SK-N-SH (cell line): ENCODE results near the gene TMEM63B. TPM values are rescaled to one million over a fixed set of nuclear protein-coding genes. Genes with fewer than 3 reads are reported as not detected.

ENCODE experiments used
- CTCF ChIA-PET: fragments of 300-600, 350-600 bp; formaldehyde crosslinking; extraction: SDS; loops from one replicate; lab custom pipeline; 2021; lab: Yijun Ruan, JAX
- POLR2A ChIA-PET: fragments of 350-600 bp; sonication (Branson Sonifier 250); formaldehyde crosslinking; extraction: SDS; loops from one replicate; lab custom pipeline; 2020; ENCODE audit warnings: antibody characterized with exemption, inconsistent platforms; lab: Yijun Ruan, JAX
- DNase-seq: peaks from one replicate; pipeline ENCODE4 v3.0.0; 2012
- H2AFZ ChIP-seq: fragments of 200-600 bp; sonication (generic); 2 replicates; pipeline ENCODE4 v1.8.1; 2016; ENCODE audit warnings: antibody characterized with exemption, mild to moderate bottlenecking, low read depth
- H3F3A ChIP-seq: fragments of 200-600 bp; sonication (generic); replicated peaks from 2 replicates; pipeline ENCODE3; 2016; ENCODE audit warnings: antibody characterized with exemption, mild to moderate bottlenecking; ENCODE audit not compliant: insufficient read depth
- H3K27ac ChIP-seq, 2 experiments: fragments of 200-500 bp in 1 of 2; fragments of 200-600 bp in 1 of 2; sonication (Bioruptor generic) in 1 of 2; sonication (generic), shearing (Covaris generic) in 1 of 2; 2 replicates each; pipeline versions ENCODE4 v1.5.1 to v1.6.1; 2014 to 2016; ENCODE audit warnings: low read depth in 2 of 2, inconsistent platforms in 1 of 2, low read length in 1 of 2, mild to moderate bottlenecking in 1 of 2, mixed read lengths in 1 of 2
- H3K27me3 ChIP-seq: fragments of 200-600 bp; sonication (generic), shearing (Covaris generic); 2 replicates; pipeline ENCODE4 v1.6.1; 2016; ENCODE audit warnings: mixed run types; ENCODE audit not compliant: insufficient read depth
- H3K36me3 ChIP-seq, 2 experiments: fragments of 200-500 bp in 1 of 2; fragments of 200-600 bp in 1 of 2; sonication (Bioruptor generic) in 1 of 2; sonication (generic) in 1 of 2; replicated peaks in 1 of 2; 2 replicates each; pipeline versions ENCODE3 to v1.5.1; 2014 to 2016; ENCODE audit warnings: low read length in 1 of 2, mild to moderate bottlenecking in 1 of 2; ENCODE audit not compliant: insufficient read depth in 2 of 2, control insufficient read depth in 1 of 2
- H3K4me1 ChIP-seq, 2 experiments: fragments of 200-500 bp in 1 of 2; fragments of 200-600 bp in 1 of 2; sonication (Bioruptor generic) in 1 of 2; sonication (generic), shearing (Covaris generic) in 1 of 2; 2 replicates each; pipeline versions ENCODE4 v1.5.1 to v1.6.1; 2014 to 2016; ENCODE audit warnings: low read depth in 1 of 2, low read length in 1 of 2, mixed run types in 1 of 2; ENCODE audit not compliant: insufficient read depth in 2 of 2, control insufficient read depth in 1 of 2
- H3K4me2 ChIP-seq: fragments of 200-600 bp; sonication (generic), shearing (Covaris generic); 2 replicates; pipeline ENCODE4 v1.6.1; 2017; ENCODE audit warnings: mixed run types
- H3K4me3 ChIP-seq, 2 experiments: fragments of 200-500 bp in 1 of 2; fragments of 200-600 bp in 1 of 2; sonication (Bioruptor generic) in 1 of 2; sonication (generic), shearing (Covaris generic) in 1 of 2; 2 replicates each; pipeline versions ENCODE4 v1.5.1 to v1.8.1; 2014 to 2016; ENCODE audit warnings: low read depth in 2 of 2, inconsistent platforms in 1 of 2, low read length in 1 of 2, mild to moderate bottlenecking in 1 of 2, mixed read lengths in 1 of 2, moderate library complexity in 1 of 2
- H3K79me2 ChIP-seq: fragments of 200-600 bp; sonication (generic); 2 replicates; pipeline ENCODE4 v1.8.1; 2017; ENCODE audit warnings: mild to moderate bottlenecking; ENCODE audit not compliant: insufficient read depth
- H3K9ac ChIP-seq: fragments of 200-600 bp; sonication (generic); 2 replicates; pipeline ENCODE4 v1.6.1; 2017; ENCODE audit warnings: mixed run types
- H3K9me2 ChIP-seq: fragments of 200-600 bp; sonication (generic); 2 replicates; pipeline ENCODE4 v1.6.1; 2017; ENCODE audit warnings: mixed run types
- H3K9me3 ChIP-seq: fragments of 200-600 bp; sonication (generic); 2 replicates; pipeline ENCODE4 v1.6.1; 2017; ENCODE audit warnings: mixed run types, mild to moderate bottlenecking, moderate library complexity
- H4K20me1 ChIP-seq: fragments of 200-600 bp; sonication (generic); 2 replicates; pipeline ENCODE4 v1.6.1; 2017; ENCODE audit warnings: mild to moderate bottlenecking, mixed run types; ENCODE audit not compliant: insufficient read depth
- EP300 ChIP-seq, 2 experiments: IDR thresholded peaks; 2 replicates each; pipeline versions ENCODE4 v1.4.0 to v1.6.1; 2012; ENCODE audit warnings: borderline replicate concordance in 1 of 2, low read depth in 1 of 2, low read length in 1 of 2
- EZH2phosphoT487 ChIP-seq: fragments of 200-600 bp; sonication (generic); IDR thresholded peaks from 2 replicates; pipeline ENCODE4 v1.6.1; 2017; ENCODE audit warnings: low read depth, mixed run types, mild to moderate bottlenecking, antibody characterized with exemption, moderate library complexity, borderline replicate concordance
- FOXJ3 ChIP-seq: sonication (generic); formaldehyde crosslinking; IDR thresholded peaks from 2 replicates; pipeline ENCODE4 v1.5.1; 2020; ENCODE audit warnings: mild to moderate bottlenecking, missing genetic modification reagents
- FOXM1 ChIP-seq: IDR thresholded peaks from 2 replicates; pipeline ENCODE4 v1.4.0; 2012; ENCODE audit warnings: low read depth, mild to moderate bottlenecking
- GABPA ChIP-seq: IDR thresholded peaks from 2 replicates; pipeline ENCODE4 v1.4.0; 2012; ENCODE audit warnings: low read depth, mild to moderate bottlenecking
- IRF3 ChIP-seq: fragments of 150-350 bp; IDR thresholded peaks from 2 replicates; pipeline ENCODE4 v1.6.1; 2016; ENCODE audit warnings: mild to moderate bottlenecking, low read depth, low read length
- MAX ChIP-seq: IDR thresholded peaks from 2 replicates; pipeline ENCODE4 v1.4.0; 2012; ENCODE audit warnings: low read depth
- NFIC ChIP-seq: IDR thresholded peaks from 2 replicates; pipeline ENCODE4 v1.4.0; 2012; ENCODE audit warnings: borderline replicate concordance
- NRF1 ChIP-seq: IDR thresholded peaks from 2 replicates; pipeline ENCODE4 v1.6.1; 2012; ENCODE audit warnings: low read depth, mild to moderate bottlenecking, low read length
- POLR2AphosphoS5 ChIP-seq: IDR thresholded peaks from 2 replicates; pipeline ENCODE4 v1.6.1; 2012; ENCODE audit warnings: low read depth, low read length
- RCOR1 ChIP-seq: fragments of 150-350 bp; IDR thresholded peaks from 2 replicates; pipeline ENCODE4 v1.6.1; 2017; ENCODE audit warnings: antibody characterized with exemption, low read length
- REST ChIP-seq: IDR thresholded peaks from 2 replicates; pipeline ENCODE4 v1.6.1; 2012; ENCODE audit warnings: mild to moderate bottlenecking, low read depth, low read length, moderate library complexity
- TAF1 ChIP-seq: IDR thresholded peaks from 2 replicates; pipeline ENCODE4 v1.6.1; 2012; ENCODE audit warnings: low read depth, mild to moderate bottlenecking, low read length, moderate library complexity, borderline replicate concordance
- TCF12 ChIP-seq: IDR thresholded peaks from 2 replicates; pipeline ENCODE4 v1.4.0; 2012
- USF2 ChIP-seq: fragments of 150-350 bp; IDR thresholded peaks from 2 replicates; pipeline ENCODE4 v1.6.1; 2017; ENCODE audit warnings: antibody characterized with exemption, low read length, low read depth, borderline replicate concordance
- ZBTB33 ChIP-seq: IDR thresholded peaks from 2 replicates; pipeline ENCODE4 v1.4.0; 2012; ENCODE audit warnings: low read depth, borderline replicate concordance
- WGBS: methylation state at CpG from one replicate; pipeline ENCODE4 v1.1.6; 2017; ENCODE audit warnings: low lambda C conversion rate; 5-methylcytosine and 5-hydroxymethylcytosine counted together
- polyA plus RNA-seq, 3 experiments: library from polyadenylated mRNA; depleted of rRNA; stranded (reverse); fragments of >200 nt; gene quantifications; 2 replicates each; pipeline ENCODE4 v1.2.3, GENCODE V29; 2012

TMEM63B gene
- polyA plus RNA-seq, 1 of the 3 experiments (the other 2 are of a cell fraction), result 52.7 TPM

GRCh38 chr6:44177691-44178423, 50.5 kb downstream of the TMEM63B start (continued):
- TF ChIP-seq GABPA (no peak), EP300 (IDR thresholded peaks at IDR 0.05; ENCODE audit: borderline replicate concordance in 1 of 2, low read depth in 1 of 2, low read length in 1 of 2) (no peak), NRF1 (no peak), RCOR1 (no peak), MAX (no peak), EZH2phosphoT487 (no peak), TCF12 (no peak)

GRCh38 chr6:44178424-44179071, 51.2 kb downstream of the TMEM63B start:
- CTCF ChIA-PET, result interaction anchor here (1.3 to 1.7 kb wide), 2 partner anchors 14 to 59 kb away, joined by 3 to 4 read pairs; no protein-coding TSS in a partner anchor

More at GRCh38 chr6:44178424-44179071, 51.2 kb downstream of the TMEM63B start:
- Histone ChIP-seq H3K9ac (no peak overlapping the region), H3K9me3 (no peaks in the 10 kb centered on the region), H4K20me1 (no peaks in the 10 kb centered on the region), H3K36me3 (no peaks in the 10 kb centered on the region), H3K4me1 (no peaks in the 10 kb centered on the region; a peak in 1 of 4 replicates), H3F3A (peaks cover 14% of the 10 kb centered on the region), H3K79me2 (no peaks in the 10 kb centered on the region)
- TF ChIP-seq REST, result no peak
- no peak for TF ChIP-seq TAF1
- no peak for TF ChIP-seq NFIC
- TF ChIP-seq FOXM1, result no peak
- no peak for TF ChIP-seq FOXJ3 (CRISPR knock-in tag)
- TF ChIP-seq ZBTB33, result no peak
- no peak for TF ChIP-seq USF2
- no peak for TF ChIP-seq POLR2AphosphoS5
- no peak for TF ChIP-seq IRF3
- TF ChIP-seq, all 33 proteins: peak for 0
- no peaks in the 10 kb centered on the region for H3K27me3 ChIP-seq
- 0 out of 2 replicates have a peak overlapping the region, but pooled peaks have one; percentile 9 for H2AFZ ChIP-seq
- POLR2A ChIA-PET, result no interaction called here
- H3K4me3 ChIP-seq, result no peak overlapping the region
- no peak for DNase-seq
- no peak overlapping the region for H3K4me2 ChIP-seq
- WGBS, result 94% methylated on average over 8 of the region's 9 CpGs
- H3K27ac ChIP-seq, result no peak overlapping the region
- H3K9me2 ChIP-seq, result no peaks in the 10 kb centered on the region
